OCI-LY3 (cell line): ENCODE results near the gene CACNA1G.

Source experiments
- H2AFZ ChIP-seq: fragments of 200-600, 300-600 bp; shearing (Covaris generic); 2 replicates; pipeline ENCODE4 v1.6.0; 2014; ENCODE audit warnings: antibody characterized with exemption, low read depth, low read length
- H3K27ac ChIP-seq: fragments of 200-600, 300-600 bp; sonication (generic); 2 replicates; pipeline ENCODE4 v1.5.1; 2014; ENCODE audit warnings: mild to moderate bottlenecking, low read length, moderate library complexity, mixed read lengths
- H3K27me3 ChIP-seq: fragments of 200-600, 300-600 bp; sonication (generic); 2 replicates; pipeline ENCODE4 v1.6.1; 2014; ENCODE audit warnings: low read depth, low read length, mixed read lengths
- H3K36me3 ChIP-seq: fragments of 200-600, 300-600 bp; sonication (generic); replicated peaks from 2 replicates; pipeline ENCODE3; 2014; ENCODE audit warnings: low read depth, low read length, mixed read lengths
- H3K4me1 ChIP-seq: fragments of 300-600, 200-600 bp; sonication (generic); 2 replicates; pipeline ENCODE4 v1.6.1; 2014; ENCODE audit warnings: low read length, mixed read lengths
- H3K4me2 ChIP-seq: fragments of 200-600, 300-600 bp; sonication (generic); 2 replicates; pipeline ENCODE4 v1.6.1; 2014; ENCODE audit warnings: low read length, mixed read lengths
- H3K4me3 ChIP-seq: fragments of 300-600, 200-600 bp; sonication (generic); 2 replicates; pipeline ENCODE4 v1.5.1; 2014; ENCODE audit warnings: antibody characterized with exemption, mild to moderate bottlenecking, low read length, moderate library complexity
- H3K79me2 ChIP-seq: fragments of 300-600, 200-600 bp; shearing (Covaris generic); 2 replicates; pipeline ENCODE4 v1.6.1; 2014; ENCODE audit warnings: mild to moderate bottlenecking, low read length, mixed read lengths
- H3K9ac ChIP-seq: fragments of 300-600, 200-600 bp; shearing (Covaris generic); 2 replicates; pipeline ENCODE4 v1.6.0; 2014; ENCODE audit warnings: mild to moderate bottlenecking, low read length, moderate library complexity
- H3K9me3 ChIP-seq: fragments of 200-600, 300-600 bp; shearing (Covaris generic); 2 replicates; pipeline ENCODE4 v1.6.1; 2014; ENCODE audit warnings: low read length, mixed read lengths; ENCODE audit not compliant: insufficient read depth
- H4K20me1 ChIP-seq: fragments of 200-600, 300-600 bp; sonication (generic); 2 replicates; pipeline ENCODE4 v1.6.1; 2016; ENCODE audit warnings: low read length, mixed read lengths; ENCODE audit not compliant: insufficient read depth
- EZH2phosphoT487 ChIP-seq: fragments of 200-600 bp; shearing (Covaris generic); IDR thresholded peaks from 2 replicates; pipeline ENCODE4 v1.6.1; 2018; ENCODE audit warnings: antibody characterized with exemption, mixed run types, low read depth
- TF ChIP-seq, protein P1 (sequence below): fragments of 200-600, 300-600 bp; sonication (generic); IDR thresholded peaks from 2 replicates; pipeline ENCODE4 v1.5.1; 2014; ENCODE audit warnings: antibody characterized with exemption, low read length, low read depth

CACNA1G gene

GRCh38 chr17:50560185-50560824 lies at the start of gene CACNA1G:
Gene CACNA1G, plus strand, starts transcription at chr17:50560715. Its CDS starts 745 bp downstream, at chr17:50561460.
- Histone ChIP-seq H3K79me2 (no peaks in the 10 kb centered on the region), H3K4me1 (peaks cover 4% of the 10 kb centered on the region; the same call in 1 of the 2 replicates), H3K27me3 (peaks cover 26% of the 10 kb centered on the region), H2AFZ (no peak within 1 kb of the TSS), H4K20me1 (no peaks in the 10 kb centered on the region), H3K27ac (no peak within 1 kb of the TSS), H3K36me3 (no peaks in the 10 kb centered on the region), H3K9me3 (no peaks in the 10 kb centered on the region), H3K4me3 (peak within 1 kb of the TSS; percentile 75), H3K9ac (peak within 1 kb of the TSS; percentile 34; the same call in 1 of the 2 replicates), H3K4me2 (peak within 1 kb of the TSS; percentile 91)
- TF ChIP-seq, protein P1, sequence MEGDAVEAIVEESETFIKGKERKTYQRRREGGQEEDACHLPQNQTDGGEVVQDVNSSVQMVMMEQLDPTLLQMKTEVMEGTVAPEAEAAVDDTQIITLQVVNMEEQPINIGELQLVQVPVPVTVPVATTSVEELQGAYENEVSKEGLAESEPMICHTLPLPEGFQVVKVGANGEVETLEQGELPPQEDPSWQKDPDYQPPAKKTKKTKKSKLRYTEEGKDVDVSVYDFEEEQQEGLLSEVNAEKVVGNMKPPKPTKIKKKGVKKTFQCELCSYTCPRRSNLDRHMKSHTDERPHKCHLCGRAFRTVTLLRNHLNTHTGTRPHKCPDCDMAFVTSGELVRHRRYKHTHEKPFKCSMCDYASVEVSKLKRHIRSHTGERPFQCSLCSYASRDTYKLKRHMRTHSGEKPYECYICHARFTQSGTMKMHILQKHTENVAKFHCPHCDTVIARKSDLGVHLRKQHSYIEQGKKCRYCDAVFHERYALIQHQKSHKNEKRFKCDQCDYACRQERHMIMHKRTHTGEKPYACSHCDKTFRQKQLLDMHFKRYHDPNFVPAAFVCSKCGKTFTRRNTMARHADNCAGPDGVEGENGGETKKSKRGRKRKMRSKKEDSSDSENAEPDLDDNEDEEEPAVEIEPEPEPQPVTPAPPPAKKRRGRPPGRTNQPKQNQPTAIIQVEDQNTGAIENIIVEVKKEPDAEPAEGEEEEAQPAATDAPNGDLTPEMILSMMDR = no peak
- no peak for TF ChIP-seq EZH2phosphoT487

DNA sequence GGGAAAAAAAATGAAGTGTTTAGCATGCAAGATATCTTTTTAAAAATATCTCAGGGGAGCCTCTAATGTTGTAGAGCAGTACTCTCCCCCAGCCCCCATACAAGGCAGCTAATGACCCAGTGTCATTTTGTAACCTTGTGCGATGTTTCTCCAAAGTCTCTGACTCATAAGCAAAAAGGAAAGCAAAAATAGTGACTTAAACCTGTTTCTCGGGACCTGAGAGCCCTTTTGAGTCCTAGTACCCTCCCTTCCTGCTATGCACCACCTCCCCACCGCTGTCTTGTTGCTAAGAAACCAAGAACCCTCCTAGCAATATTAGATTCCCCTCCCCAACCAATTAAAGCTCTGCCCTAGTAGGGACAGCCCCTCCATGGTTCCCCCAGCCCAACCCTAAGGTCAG lies 49.5 kb upstream of the CACNA1G start:
- TF ChIP-seq, protein P1 = no peak
- TF ChIP-seq EZH2phosphoT487 = no peak
- H3K4me3 ChIP-seq = peak overlapping the region; percentile 74
- H3K9ac ChIP-seq = peak overlapping the region; percentile 64
- H3K9me3 ChIP-seq = no peaks in the 10 kb centered on the region
- no peaks in the 10 kb centered on the region for H4K20me1 ChIP-seq
- peaks cover 18% of the 10 kb centered on the region for H3K79me2 ChIP-seq
- peaks cover 36% of the 10 kb centered on the region for H3K4me1 ChIP-seq
- peak overlapping the region; percentile 98 for H3K4me2 ChIP-seq
- H2AFZ ChIP-seq = no peak overlapping the region
- H3K27me3 ChIP-seq = no peaks in the 10 kb centered on the region
- peaks cover 3% of the 10 kb centered on the region for H3K36me3 ChIP-seq
- peak overlapping the region; percentile 95 for H3K27ac ChIP-seq

DNA sequence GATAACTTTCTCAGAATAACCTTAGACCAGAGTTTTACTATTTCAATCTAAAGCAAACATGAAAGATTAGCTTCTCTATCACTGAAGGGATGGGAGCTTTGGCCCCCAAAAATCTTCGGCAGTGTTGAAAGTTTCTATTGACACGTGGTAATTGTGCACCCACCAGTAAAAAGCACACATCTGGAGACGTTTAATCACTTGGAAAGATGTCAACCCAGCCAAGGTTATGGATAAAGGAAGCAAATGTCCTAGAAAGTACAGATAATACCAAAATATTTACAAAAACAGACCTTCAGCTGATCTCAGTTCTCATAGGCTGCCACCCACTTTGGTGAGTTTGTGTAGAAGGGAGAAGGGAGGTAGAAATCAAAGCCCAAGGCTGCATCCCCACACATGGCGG lies 47.0 kb upstream of the CACNA1G start:
- Histone ChIP-seq H3K27ac (no peak overlapping the region), H4K20me1 (no peaks in the 10 kb centered on the region), H3K4me3 (no peak overlapping the region), H3K79me2 (peaks cover 17% of the 10 kb centered on the region), H3K4me1 (peaks cover 30% of the 10 kb centered on the region), H3K36me3 (peaks cover 3% of the 10 kb centered on the region), H3K4me2 (no peak overlapping the region), H2AFZ (no peak overlapping the region), H3K9me3 (no peaks in the 10 kb centered on the region), H3K9ac (no peak overlapping the region), H3K27me3 (no peaks in the 10 kb centered on the region)
- TF ChIP-seq, protein P1 = no peak
- TF ChIP-seq EZH2phosphoT487 = no peak

DNA sequence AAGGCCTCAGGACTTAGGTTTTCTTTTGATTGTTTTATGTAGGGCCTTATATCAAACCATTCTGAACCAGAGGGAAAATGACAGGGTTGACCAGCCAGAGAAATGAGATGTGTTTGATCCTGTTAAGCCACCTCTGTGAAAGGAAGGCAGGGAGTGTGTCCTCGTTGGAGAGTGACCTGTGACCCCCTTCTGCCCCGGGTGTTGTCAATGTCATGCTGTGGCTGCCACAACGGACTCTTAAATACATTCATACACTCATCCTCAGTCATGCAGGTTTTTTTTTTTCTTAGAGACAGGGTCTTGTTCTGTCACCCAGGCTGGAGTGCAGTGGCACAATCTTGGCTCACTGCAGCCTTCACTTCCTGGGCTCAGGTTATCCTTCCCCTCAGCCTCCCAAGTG lies 46.1 kb upstream of the CACNA1G start:
- Histone ChIP-seq H3K27ac (no peak overlapping the region), H3K4me3 (no peak overlapping the region), H3K36me3 (peaks cover 3% of the 10 kb centered on the region), H3K9ac (no peak overlapping the region), H3K79me2 (peaks cover 8% of the 10 kb centered on the region), H3K4me2 (no peak overlapping the region), H3K27me3 (no peaks in the 10 kb centered on the region), H3K4me1 (peaks cover 30% of the 10 kb centered on the region), H3K9me3 (no peaks in the 10 kb centered on the region), H2AFZ (no peak overlapping the region), H4K20me1 (no peaks in the 10 kb centered on the region)
- no peak for TF ChIP-seq EZH2phosphoT487
